ENCODE measurements around the gene IL1RN. TPM values are rescaled to one million over a fixed set of nuclear protein-coding genes. Genes with fewer than 3 reads are reported as not detected.

IL1RN gene
- polyA plus RNA-seq, 3 donors = 0.86 to 21.7 (median 11.6) TPM

DNA sequence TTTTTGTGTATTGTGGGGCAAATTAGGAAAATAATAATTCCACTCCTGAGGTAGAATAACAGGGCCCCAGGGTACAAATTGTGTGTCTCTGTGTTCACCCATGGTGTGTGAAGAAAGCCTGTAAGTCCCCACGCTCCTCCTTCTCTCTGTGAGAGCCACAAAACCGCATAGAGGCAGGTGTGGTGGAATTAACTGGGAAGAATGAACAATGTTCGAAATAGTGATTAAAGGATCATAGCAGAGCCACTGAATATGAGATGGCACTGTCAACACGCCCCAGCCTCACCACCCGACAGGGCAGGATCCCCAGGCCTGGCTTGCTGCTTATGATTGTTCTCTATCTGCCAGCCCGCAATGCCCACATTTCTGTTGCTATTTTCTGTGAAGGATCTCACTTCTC is 14.1 kb downstream of the IL1RN start:
- WGBS, 3 donors = 83 to 95% (median 88%) methylated on average over 6 of the region's 6 CpGs
- no peak overlapping the region for H3K27ac ChIP-seq (ENCODE audit: low read depth, low read length)

DNA sequence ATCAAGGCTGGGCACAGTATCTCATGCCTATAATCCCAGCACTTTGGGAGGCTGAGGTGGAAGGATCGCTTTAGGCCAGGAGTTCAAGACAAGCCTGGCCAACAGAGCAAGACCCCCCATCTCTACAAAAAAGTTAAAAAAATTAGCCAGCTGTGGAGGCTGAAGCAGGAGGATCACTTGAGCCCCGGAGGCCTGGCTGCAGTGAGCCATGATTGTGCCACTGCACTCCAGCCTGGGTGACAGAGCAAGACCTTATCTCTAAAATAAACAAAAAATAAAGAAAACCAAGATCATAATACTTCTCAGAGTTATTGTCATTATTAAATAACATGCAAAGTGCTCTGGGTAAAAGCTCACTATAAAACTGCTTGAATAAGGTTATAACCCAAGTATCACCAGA is 14.9 kb downstream of the IL1RN start:
- 92 to 98% (median 97%) methylated on average over 2 of the region's 2 CpGs for WGBS, 3 donors
- no peak overlapping the region for H3K27ac ChIP-seq (ENCODE audit: low read depth, low read length)

DNA sequence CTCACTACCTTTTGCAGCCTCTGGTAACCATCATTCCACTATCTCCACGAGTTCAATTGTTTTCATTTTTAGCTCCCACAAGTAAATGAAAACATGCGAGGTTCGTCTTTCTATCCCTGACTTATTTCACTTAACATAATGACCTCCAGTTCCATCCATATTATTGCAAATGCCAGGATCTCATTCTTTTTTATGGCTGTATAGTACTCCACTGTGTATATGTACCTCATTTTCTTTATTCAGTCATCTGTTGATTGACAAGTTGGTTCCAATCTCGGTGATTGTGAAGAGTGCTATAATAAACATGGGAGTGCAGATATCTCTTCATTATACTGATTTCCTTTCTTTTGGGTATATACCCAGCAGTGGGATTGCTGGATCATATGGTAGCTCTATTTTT is 16.9 kb downstream of the IL1RN start:
- H3K27ac ChIP-seq (ENCODE audit: low read depth, low read length) = no peak overlapping the region
- 79 to 88% (median 83%) methylated on average over 4 of the region's 4 CpGs for WGBS, 3 donors

DNA sequence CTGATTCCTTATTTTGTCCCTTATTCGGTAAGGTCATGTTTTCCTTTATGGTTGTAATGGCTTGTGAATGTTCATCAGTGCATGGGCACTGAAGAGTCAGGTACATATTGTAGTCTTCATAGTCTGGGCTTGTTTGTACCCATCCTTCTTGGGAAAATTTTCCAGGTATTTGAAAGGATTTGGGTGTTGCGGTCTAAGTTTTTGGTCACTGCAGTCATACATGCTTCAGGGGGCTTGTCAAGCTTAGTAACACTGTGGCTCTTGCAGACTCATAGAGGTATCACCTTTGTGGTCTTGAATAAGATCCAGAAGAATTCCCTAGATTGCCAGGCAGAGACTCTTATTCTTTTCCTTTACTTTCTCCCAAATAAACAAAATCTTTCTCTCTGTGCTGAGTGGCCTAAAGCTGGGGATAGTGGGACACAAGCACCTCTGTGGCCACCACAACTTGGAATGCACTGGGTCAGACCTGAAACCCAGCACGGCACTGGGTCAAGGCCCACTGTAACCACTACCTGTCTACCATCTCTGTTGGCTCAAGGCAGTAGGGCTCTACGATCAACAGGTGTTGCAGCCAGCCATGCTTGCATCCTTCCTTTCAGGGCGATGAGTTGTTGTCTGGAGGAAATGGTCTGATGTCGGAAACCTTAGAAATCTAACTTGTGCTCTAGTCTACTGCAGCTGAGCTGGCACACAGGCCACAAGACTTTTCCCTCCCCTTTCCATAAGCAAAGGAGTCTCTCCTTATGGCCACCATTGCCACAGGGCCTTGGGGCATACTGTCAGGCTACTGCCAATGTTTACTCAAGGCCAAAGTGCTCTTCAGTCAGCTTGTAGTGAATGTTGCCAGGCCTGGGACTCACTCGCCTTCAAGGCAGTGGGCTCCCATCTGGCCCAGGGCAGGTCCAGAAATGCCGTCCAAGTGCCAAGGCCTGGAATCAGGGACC is 21.5 kb downstream of the IL1RN start:
- WGBS, 3 donors = 77 to 78% (median 77%) methylated on average over 8 of the region's 8 CpGs
- no peak overlapping the region for H3K27ac ChIP-seq (ENCODE audit: low read depth, low read length)

DNA sequence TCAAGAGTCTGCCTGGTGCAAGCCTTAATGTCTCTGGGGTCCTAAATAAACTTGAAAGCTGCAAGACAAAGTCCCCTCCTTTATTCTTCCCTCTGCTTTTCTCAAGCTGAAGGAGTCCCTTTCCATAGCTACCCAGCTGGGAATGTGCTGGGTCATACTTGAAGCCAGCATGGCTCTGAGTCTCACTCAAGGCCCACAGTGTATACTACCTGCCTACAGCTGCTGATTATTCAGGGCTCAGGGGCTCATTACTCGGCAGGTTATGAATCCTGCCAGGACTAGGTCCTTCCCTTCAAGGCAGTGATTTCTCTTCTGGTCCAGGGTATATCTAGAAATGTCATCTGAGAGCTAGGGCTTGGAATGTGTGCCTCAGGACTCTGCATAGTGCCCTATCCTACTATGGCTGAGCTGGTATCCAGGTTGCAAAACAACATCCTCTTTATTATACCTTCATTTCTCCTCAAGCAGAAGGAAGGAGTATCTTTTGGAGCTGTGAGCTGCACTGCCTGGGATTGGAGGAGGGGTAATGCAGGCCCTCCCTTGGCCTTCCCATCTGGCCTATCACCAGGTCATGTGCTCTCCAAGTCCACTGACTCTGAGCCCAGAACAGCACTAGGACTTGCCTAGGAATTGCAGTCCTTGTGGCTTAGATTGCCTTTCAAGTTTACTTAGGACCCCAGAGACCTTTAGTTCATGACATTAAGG is 22.3 kb downstream of the IL1RN start:
- 61 to 92% (median 89%) methylated on average over 1 of the region's 1 CpG for WGBS, 3 donors
- H3K27ac ChIP-seq (ENCODE audit: low read depth, low read length) = no peak overlapping the region

DNA sequence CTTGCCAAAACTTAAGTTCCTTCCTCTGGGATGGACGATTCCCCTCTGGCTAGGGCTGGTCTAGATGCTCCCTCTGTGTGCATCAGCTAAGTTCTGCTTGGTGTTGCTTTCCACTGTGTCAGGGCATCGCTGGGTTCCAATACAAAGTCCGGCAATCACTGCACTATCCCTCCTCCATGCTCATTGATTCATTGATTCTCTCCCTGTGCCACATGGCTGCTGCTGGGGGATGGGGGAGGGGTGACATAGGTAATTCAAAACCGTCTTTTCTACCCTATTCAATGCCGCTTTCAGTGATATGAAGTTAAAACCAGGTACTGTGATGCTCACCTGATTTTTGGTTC is 22.8 kb downstream of the IL1RN start:
- 78 to 87% (median 82%) methylated on average over 5 of the region's 5 CpGs for WGBS, 3 donors
- H3K27ac ChIP-seq (ENCODE audit: low read depth, low read length) = no peak overlapping the region

DNA sequence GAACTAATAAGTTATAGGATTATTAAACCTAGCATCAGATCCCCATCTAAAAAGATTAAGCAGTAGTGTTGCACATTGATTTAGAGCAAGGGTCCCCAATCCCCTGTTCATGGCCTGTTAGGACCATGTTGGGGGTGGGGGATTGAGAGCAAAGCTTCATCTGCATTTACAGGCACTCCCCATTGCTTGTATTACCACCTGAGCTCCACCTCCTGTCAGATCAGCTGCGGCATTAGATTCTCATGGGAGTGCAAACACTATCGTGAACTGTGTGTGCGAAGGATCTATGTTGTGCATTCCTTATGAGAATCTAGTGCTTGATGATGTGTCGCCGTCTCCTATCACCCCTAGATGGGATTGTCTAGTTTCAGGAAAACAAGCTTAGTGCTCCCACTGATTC is 27.9 kb downstream of the IL1RN start:
- H3K27ac ChIP-seq (ENCODE audit: low read depth, low read length) = no peak overlapping the region

DNA sequence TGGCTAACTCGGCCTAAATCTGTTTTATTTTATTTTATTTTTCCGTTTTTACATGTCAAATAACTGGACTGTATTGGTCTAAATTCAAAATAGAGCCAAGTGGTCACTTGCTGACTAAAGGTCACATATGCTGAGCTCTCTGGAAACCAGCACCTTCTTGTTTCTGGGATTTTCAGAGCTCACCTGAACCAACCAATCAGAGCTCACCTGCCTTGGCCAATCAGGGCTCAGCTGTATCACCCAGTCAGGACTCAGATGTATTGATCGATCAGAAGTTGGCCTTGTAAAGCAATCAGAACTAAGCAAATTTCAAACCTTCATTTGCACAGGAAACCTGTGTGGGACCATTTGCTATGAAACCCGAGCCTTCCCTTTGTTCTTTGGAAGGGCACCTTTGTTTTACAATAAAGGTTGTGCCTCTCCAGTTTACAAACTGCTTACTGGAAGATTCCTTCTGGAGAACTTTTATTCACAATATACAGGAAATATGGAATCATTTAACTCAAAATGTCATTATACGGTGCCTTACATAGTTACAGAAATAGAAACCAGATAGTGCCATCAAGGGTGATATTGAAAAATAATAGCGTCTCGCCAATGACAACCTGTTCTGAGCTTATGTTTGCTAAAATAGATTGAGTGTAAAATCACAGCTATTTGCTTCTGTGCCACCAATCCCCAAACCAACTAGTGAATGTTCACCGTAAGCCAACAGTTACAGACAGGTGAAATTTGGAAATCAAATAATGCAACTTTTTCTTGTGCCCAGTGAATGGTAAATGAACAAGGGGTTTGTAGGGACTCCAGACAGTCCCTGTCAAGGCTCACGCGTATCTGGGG is 29.1 kb downstream of the IL1RN start:
- no peak overlapping the region for H3K27ac ChIP-seq (ENCODE audit: low read depth, low read length)
- 23 to 55% (median 50%) methylated on average over 10 of the region's 10 CpGs for WGBS, 3 donors

More for the DNA sequence above, 27.9 kb downstream of the IL1RN start:
- 79 to 96% (median 93%) methylated on average over 5 of the region's 5 CpGs for WGBS, 3 donors

DNA sequence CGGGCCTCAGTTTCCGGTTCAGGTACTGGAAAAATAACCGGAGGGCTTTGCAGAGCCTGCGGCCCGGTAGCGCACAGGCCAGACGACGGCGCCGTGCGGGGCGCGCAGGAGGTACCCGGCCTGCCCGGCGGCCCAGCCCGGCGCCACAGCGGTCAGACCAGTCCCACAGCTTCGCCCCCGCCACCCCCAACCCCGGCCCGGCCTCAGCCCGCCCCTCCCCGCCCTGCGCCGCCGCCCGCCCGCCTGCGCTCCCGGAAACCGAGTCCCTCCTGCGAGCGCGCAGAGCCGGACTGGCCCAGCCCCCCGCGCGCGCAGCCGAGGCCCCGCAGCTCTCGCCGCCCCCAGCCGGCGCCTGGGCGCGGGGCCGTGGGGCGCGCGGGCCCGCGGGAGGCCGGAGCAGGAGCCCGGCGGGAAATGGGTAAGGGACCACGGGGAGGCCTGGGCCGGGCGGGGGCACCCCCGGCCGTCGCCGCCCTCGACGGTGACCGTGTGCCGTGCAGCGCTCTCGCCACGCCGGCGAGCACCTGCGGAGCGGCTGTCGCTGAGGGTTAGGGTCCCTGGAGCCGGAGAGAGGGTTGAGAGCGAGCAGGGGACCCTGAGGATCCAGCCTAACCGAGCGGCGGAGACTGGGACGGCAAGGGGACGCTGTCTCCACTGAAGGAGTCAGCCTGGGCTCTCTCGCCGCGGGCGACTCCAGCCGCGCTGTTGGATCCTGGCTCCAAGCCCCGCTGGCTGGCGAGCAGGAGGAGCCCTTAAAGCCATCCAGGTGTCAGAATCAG is 29.9 kb downstream of the IL1RN start:
- WGBS, 3 donors = 0 to 2% (median 1%) methylated on average over 55 to 91 of the region's 92 CpGs
- no peak overlapping the region for H3K27ac ChIP-seq (ENCODE audit: low read depth, low read length)

DNA sequence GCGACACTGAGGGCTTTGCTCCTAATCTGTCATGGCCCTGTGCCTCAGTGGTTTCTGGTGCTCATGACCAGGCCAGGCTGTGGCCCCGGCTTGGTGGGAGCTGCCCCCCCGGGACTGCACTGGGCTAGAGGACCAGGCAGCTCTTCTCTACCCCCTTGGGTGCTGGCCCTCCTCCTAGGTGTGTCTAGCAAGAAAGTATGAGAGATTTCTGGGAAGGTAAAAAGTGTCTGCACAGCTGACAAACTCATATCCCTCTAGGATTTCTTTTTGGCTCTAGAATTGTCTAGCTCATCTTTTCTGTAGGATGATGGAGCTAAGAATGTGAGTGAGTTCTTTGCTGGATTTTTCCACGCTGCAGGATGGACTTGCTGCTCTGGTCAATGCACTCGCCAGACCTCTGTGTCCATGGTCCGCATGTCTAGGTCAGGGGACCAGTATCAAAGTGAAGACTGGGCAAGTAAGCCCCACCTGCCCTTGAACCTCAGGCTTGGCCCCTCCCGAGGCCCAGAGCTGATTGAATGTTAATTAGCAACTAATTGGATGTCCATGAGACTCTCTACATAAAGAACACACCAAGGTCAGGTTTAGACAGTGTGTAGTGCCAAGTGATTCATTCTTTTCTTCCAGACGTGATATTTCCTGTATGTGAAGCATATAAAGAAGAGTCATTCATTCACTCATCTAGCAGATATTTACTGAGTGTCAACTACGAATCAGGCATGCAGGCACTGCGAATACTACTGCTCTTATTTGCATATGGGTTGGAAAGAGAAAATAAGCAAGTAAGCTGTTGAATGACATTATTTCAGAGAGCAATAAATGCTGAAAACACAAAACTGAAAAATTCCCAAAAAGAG is 30.7 kb downstream of the IL1RN start:
- no peak overlapping the region for H3K27ac ChIP-seq (ENCODE audit: low read depth, low read length)
- WGBS, 3 donors = 32 to 60% (median 51%) methylated on average over 10 of the region's 10 CpGs

DNA sequence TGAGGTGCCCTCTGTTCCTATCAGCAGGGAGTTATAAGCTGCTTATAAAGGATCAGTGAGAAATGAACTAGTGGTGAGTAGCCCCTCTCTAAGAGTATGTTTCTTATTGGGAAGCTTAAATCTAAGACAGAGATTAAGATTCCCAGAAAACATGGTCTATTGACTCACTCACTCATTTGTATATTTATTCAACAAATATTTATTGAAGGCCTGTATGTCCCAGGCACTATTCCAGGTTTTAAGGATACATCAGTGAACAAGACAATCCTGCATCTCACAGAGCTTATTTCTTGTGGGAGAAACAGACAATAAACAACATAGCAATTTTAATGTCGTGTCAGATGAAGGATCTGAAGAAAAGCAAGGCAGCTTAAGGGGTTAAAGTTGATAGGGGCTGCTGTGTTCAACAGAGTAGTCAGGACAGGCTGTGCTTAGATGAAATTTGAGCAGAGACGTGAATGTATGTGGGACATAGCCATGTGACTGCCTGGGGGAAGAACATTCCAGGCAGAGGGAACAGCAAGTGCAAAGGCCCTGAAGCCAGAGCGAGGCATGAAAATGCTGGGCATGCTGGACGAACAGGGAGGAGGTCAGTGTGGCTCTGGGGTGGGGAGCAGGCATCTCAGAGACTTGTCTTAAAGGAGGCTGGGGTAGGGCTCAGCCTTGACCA is 31.6 kb downstream of the IL1RN start:
- 77 to 82% (median 78%) methylated on average over 4 of the region's 4 CpGs for WGBS, 3 donors

DNA sequence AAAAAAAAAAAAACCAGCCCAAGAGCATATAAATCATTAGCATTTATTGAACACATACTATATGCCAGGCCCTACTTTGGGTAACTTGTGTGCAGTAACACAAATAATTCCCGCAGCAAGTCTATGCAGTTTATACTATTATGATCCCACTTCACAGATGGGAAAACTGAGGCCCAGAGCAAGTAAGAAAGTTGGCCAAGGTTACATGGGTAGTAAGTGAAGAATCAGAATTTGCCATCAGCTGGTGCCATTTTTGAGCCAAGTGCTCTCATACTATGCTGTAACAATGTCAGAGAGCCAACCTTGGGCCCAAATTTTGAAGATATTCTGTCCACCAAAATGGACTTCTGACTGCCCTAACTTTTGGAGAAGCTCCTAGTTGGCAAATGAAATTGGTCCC is 32.9 kb downstream of the IL1RN start:
- H3K27ac ChIP-seq (ENCODE audit: low read depth, low read length) = no peak overlapping the region
- WGBS, 3 donors = 97 to 100% (median 100%) methylated on average over 1 of the region's 1 CpG

More for the DNA sequence above, 31.6 kb downstream of the IL1RN start:
- H3K27ac ChIP-seq (ENCODE audit: low read depth, low read length) = no peak overlapping the region

DNA sequence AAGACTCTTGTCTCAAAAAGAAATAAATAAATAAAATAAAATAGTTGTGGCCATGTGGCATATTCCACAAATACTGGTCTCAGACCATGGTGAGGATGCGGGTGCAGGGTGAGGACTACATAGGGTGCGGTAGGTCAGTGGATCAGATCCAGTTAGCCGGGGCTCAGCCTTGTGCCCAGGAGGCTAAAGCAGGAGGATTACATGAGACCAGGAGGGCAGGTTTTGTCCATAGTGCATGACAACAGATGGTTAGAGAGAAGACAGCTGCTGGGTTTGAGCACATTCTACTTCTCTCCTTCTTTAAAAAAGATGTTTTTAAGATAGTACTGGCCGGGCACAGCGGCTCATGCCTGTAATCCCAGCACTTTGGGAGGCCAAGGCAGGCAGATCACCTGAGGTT is 33.6 kb downstream of the IL1RN start:
- H3K27ac ChIP-seq (ENCODE audit: low read depth, low read length) = no peak overlapping the region
- WGBS, 3 donors = 84 to 97% (median 89%) methylated on average over 5 of the region's 5 CpGs

DNA sequence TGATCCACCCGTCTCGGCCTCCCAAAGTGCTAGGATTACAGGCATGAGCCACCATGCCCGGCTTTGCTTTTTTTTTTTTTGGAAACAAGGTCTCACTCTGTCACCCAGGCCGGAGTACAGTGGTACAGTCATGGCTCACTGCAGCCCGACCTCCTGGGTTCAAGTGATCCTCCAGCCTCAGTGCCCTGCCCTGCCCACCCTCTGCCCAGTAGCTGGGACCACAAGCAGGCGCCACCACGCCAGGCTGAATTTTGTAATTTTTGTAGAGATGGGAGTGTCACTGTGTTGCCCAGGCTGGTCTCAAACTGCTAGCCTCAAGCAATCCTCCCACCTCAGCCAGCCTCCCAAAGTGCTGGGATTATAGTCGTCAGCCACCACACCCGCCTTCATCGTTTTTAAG is 34.8 kb downstream of the IL1RN start:
- H3K27ac ChIP-seq (ENCODE audit: low read depth, low read length) = no peak overlapping the region
- WGBS, 3 donors = 91 to 93% (median 91%) methylated on average over 10 of the region's 10 CpGs

DNA sequence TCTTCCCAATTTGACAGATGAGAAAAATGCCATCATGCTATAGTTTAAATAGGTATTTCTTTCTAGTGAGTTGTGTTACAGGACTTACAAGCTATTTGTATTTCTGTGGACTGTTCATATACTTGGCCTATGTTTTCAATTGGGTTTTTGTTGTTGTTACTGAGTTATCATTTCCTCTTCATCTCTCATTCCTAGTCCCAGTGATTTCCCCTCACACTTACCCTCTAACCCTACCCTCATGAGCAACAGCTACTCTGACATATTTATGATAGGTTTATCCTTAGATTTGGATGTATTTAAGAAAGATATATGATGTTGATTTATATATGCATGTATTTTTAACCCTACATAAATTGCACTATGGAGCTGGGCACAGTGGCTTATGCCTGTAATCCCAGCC is 35.5 kb downstream of the IL1RN start:
- no peak overlapping the region for H3K27ac ChIP-seq (ENCODE audit: low read depth, low read length)

DNA sequence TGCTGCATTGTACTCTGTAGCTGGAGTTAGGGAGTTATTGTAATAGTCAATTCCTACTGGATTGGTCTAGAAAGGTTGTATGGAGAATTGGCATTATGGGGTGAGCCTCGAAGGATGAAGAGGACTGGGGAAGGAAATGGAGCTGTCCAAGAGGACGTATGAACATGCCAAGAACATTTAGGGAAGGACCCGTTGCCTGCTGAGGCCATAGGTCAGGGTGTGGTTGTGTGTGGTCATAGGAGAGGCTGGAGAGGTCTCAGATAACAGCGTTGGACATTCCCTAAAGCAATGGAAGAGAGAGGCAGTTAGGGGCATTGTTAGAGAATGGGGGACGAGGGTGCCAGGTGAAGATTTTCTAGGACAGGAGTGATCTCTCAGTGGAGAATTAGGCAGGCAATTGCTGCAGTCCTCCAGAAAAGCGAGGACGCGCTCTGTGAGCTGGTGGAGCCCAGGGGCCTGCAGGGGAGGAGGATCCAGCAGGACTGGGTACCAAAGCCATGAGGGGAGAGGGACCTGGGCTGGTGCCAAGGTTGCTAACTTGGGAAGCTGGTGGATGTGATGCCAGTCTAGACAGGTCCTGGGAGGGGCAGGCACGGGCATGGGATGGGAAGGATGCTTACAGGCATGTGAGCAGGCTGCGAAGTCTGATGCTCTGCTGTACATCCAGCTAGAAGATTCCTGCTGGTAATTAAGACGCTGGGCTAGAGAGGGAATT is 37.0 kb downstream of the IL1RN start:
- WGBS, 3 donors = 76 to 85% (median 77%) methylated on average over 11 of the region's 11 CpGs
- no peak overlapping the region for H3K27ac ChIP-seq (ENCODE audit: low read depth, low read length)

Measured in adipose tissue (tissue), 3 donors.